HG03378 (cell line): ENCODE measurements around the gene UHRF2.
"Not testable (repeated sequence)": the region's sequence is repeated elsewhere in the genome, so short reads cannot be mapped to it uniquely, and the experiment has no call there.

Source experiments
- ATAC-seq: cut with Tn5 transposase; IDR thresholded peaks from one replicate; pipeline ENCODE4 v1.9.1; 2021; ENCODE audit warnings: mild to moderate bottlenecking, moderate library complexity; ENCODE audit not compliant: unreplicated experiment

Gene UHRF2

GRCh38 chr9:6484210-6484609 lies 71.2 kb downstream of the UHRF2 start:
- no peak for ATAC-seq

DNA sequence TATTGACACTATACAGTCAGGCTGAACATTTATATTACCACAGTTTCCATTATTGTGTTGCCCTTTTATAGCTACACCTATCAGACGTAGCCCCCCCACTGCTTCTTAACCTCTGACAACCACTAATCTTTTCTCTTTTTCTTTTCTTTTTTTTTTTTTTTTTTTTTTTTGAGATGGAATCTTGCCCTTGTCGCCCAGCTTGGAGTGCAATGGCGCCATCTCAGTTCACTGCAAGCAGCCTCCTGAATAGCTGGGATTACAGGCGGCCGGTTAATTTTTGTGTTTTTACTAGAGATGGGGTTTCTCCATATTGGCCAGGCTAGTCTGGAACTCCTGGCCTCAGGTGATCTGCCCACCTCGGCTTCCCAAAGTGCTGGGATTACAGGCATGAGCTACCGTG lies 75.4 kb downstream of the UHRF2 start:
- ATAC-seq: no peak

GRCh38 chr9:6489099-6489498 lies 76.1 kb downstream of the UHRF2 start:
- ATAC-seq: no peak

DNA sequence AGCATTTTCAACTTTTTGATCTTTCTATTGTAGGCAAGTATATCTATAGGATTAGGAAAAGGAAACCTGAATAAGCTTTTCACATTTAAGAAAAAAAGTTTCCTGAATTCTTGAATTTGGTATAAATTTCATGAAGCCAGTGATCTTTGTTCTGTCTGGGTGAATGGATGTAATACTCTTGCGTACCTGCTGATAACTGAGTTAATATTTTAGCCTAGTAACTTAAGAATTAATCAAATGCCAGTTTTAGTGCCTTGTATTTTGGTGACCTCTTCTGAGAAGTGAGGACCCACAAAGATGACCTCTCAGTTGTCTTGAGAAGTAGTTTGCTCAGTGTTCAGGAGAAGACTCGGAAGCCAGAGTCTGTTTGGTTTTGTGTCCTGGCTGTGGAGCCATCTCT lies 77.9 kb downstream of the UHRF2 start:
- ATAC-seq: no peak

GRCh38 chr9:6495466-6495865 lies 82.5 kb downstream of the UHRF2 start:
- ATAC-seq: no peak

GRCh38 chr9:6498982-6499381 lies 86.0 kb downstream of the UHRF2 start:
- ATAC-seq: no peak

GRCh38 chr9:6501526-6502210 lies 88.7 kb downstream of the UHRF2 start:
- ATAC-seq: no peak

DNA sequence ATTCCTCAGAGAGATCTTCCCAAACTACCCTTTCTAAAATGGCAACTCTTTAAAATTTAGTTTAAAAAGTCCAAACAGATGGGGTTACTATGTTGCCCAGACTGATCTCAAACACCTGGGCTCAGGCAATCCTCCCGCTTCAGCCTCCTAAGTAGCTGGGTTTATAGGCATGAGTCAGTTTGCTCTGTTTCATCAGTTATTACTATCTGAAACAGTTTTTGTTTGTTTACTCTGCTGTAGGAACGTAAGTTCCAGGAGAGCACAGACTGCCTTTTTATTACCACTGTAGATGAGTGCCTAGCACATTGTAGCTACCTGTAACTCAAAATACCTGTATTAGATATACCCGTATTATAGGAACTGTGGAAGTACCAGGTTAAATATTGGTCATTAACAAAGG lies 89.4 kb downstream of the UHRF2 start:
- ATAC-seq: no peak

DNA sequence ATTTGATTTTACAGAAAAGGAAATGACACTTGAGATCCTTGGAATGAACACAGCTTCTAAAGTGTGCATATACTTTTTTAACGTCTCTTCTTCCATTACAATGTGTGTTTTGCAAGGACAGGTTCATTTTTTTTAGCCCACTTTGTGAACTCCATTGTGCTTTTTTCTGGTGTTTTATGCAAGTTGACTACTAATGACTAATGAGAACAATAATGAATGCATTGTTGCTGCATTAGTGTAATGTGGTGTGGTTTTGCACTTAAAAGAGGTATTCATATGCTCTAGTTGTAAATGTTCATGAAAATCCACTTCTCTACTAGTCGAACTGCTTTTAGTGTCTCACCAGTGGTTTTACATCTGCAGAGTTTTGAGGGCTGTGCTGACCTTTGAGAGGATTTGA lies 93.6 kb downstream of the UHRF2 start:
- ATAC-seq: no peak

GRCh38 chr9:6512085-6512657 lies 99.2 kb downstream of the UHRF2 start:
- no peak for ATAC-seq

GRCh38 chr9:6522263-6522662 lies 109.3 kb downstream of the UHRF2 start:
- no peak for ATAC-seq

- no peak for ATAC-seq
Measured at GRCh38 chr9:6525326-6526045, 112.5 kb downstream of the UHRF2 start.

DNA sequence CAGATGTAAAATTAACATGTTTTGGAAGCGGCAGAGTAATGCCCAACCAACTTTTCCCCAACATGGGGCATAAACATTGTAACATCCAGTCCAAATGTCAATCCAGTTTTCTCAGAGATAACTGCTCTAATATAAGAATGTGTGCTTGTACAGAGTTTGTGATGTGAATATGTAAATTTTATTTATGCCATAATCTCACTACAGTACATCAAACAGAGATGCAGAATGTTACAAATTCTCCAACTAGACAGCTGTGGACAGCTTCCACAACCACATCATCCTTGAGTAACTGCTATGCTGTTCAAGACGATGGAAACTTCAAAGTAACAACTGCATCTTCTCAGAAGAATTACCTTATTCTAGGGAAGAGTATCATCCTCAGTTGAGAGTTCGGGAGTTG lies 122.6 kb downstream of the UHRF2 start:
- no peak for ATAC-seq

GRCh38 chr9:6538666-6539071 lies 125.7 kb downstream of the UHRF2 start:
- ATAC-seq: no peak

DNA sequence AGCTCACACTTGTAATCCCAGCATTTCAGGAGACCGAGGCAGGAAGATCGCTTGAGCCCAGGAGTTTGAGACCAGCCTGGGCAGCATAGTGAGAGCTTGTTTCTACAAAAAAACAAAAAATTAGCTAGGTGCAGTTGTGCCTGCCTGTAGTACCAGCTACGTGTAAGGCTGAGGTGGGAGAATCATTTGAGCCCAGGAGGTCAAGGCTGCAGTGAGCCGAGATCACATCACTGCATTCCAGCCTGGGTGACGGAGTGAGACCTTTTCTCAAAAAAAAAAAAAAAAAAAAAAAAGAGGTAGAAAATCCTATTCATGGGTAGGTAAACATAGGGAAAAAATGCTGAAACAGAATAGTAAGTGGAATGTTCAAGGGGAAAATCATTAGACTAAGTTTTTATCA lies 129.6 kb downstream of the UHRF2 start:
- ATAC-seq: not testable (repeated sequence)

DNA sequence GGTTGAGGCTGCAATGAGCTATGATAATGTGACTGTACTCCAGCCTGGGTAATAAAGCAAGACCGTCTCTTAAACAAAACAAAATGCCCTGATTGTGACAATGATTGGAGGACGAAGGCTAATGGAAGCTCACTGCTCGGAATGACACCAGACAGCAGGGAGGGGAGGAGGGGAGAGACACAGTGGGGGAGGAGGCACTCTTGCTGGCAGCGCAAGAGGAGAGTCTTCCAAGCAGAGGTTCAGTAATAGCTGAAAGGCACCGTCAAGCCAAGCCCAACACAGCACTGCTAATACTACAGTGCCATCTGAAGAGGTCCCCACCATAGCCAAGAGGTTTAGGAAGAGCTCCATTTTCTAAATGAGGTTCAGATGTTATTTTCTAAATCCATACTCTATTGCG lies 130.2 kb downstream of the UHRF2 start:
- no peak for ATAC-seq

DNA sequence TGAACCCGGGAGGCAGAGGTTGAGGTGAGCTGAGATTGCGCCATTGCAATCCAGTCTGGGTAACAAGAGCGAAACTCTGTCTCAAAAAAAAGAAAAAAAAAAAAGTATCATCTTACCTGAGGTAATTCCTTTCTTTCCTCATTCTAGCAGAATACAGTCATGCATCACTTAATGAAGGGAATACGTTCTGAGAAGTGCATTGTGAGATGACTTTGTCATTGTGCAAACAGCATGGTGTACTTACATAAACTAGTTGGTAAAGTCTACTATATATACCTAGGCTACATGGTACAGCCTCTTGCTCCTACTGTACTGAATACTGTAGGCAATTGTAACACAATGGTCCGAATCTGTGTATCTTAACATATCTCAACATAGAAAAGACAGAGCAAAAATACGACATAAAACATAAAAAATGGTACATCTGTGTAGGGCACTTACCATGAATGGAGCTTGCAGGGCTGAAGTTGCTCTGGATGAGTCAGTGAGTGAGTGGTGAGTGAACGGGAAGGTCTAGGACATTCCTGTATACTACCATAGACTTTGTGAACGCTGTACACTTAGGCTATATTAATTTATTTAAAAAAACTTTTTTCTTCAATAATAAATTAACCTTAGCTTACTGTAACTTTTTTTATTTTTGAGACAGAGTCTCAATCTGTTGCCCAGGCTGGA lies 132.2 kb downstream of the UHRF2 start:
- ATAC-seq: no peak

- ATAC-seq: no peak
Measured at GRCh38 chr9:6549106-6549800, 136.3 kb downstream of the UHRF2 start.

- ATAC-seq: no peak
Measured at GRCh38 chr9:6551136-6551535, 138.1 kb downstream of the UHRF2 start.

GRCh38 chr9:6552033-6552432 lies 139.0 kb downstream of the UHRF2 start:
- no peak for ATAC-seq

GRCh38 chr9:6552498-6553121 lies 139.6 kb downstream of the UHRF2 start:
- no peak for ATAC-seq
